Retinal pigment epithelial cell (primary cell): ENCODE measurements around the gene EVX2.

Experiments
- DNase-seq: peaks from one replicate; pipeline ENCODE4 v3.0.0-alpha.2; 2010; ENCODE audit warnings: low read depth
- H3K4me3 ChIP-seq: 2 replicates; pipeline ENCODE4 v1.5.1; 2011; ENCODE audit warnings: mild to moderate bottlenecking, low read length, control low read depth, moderate library complexity
- TF ChIP-seq, protein P1 (sequence below): conservative IDR thresholded peaks from 2 replicates; pipeline ENCODE4 v1.5.1; 2011; ENCODE audit warnings: low read depth, low read length, control low read depth, inconsistent platforms

Gene EVX2

DNA sequence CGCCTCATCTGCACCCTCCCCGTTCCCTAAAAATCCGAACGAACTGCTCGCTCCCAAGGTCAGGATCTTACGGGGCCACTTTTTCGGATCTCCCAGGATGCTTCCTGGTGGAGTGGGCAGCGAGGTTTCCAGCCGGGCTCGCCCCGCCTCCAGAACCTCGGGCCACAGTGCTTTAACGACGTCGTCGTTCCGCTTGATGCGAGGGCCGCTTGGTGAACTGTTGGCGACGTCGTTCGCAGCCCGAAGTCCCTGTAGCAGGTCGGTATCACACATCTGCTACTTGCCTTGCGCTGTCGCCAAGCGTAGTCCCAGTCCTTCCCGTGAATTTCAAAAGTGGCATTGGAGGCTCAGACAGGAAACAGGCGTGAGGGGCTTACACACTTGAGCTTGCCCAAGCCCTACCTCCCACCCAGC is 15.3 kb downstream of the EVX2 start:
- DNase-seq = no peak
- TF ChIP-seq, protein P1, sequence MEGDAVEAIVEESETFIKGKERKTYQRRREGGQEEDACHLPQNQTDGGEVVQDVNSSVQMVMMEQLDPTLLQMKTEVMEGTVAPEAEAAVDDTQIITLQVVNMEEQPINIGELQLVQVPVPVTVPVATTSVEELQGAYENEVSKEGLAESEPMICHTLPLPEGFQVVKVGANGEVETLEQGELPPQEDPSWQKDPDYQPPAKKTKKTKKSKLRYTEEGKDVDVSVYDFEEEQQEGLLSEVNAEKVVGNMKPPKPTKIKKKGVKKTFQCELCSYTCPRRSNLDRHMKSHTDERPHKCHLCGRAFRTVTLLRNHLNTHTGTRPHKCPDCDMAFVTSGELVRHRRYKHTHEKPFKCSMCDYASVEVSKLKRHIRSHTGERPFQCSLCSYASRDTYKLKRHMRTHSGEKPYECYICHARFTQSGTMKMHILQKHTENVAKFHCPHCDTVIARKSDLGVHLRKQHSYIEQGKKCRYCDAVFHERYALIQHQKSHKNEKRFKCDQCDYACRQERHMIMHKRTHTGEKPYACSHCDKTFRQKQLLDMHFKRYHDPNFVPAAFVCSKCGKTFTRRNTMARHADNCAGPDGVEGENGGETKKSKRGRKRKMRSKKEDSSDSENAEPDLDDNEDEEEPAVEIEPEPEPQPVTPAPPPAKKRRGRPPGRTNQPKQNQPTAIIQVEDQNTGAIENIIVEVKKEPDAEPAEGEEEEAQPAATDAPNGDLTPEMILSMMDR = no peak
- H3K4me3 ChIP-seq = no peak overlapping the region

DNA sequence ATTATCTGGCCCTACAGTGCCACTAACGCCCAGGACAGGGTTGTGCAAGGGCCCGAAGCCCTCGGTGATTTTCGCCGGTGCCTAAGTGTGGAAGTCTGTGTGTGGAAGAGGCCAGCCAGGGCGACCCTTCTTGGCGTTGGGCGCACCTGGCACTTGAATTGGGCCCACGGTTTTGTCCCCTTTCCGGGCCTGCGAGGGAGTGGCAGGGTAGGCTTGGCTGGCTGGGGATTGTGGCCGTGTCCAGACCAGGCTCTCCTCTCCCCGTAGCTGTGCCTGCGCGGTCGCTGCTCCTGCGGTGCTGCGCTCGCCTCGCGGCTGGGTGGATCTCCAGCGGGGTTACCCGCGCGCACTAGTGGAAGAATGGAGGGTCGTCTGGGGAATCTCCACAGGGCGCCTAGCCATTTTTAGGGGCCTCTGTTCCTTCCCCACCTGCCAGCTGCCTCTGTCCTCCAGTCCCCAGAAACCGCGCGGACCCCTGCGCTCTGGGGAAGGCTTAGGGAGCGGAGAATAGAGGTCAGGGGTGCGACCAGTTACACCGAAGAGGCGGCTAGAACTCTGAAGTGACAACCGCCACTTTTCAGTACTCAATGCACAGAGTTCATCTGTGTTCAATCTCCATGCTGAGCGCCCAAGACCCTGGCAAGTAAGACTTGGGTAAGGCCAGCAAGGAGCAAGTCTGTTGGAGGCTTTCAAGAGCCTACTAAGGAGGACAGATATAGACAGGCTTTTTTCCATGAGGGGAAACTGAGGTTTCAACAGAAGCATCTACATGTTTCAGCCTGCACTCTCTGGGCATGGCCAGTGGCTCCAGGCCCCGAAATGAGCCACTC is 16.0 kb downstream of the EVX2 start:
- H3K4me3 ChIP-seq = no peak overlapping the region
- no peak for DNase-seq

GRCh38 chr2:176066645-176067588 is 16.8 kb downstream of the EVX2 start:
- DNase-seq = no peak
- H3K4me3 ChIP-seq = no peak overlapping the region
- TF ChIP-seq, protein P1 = no peak

More for the DNA sequence above, 16.0 kb downstream of the EVX2 start:
- TF ChIP-seq, protein P1 = no peak

GRCh38 chr2:176063958-176064357 is 19.8 kb downstream of the EVX2 start:
- DNase-seq = no peak
- TF ChIP-seq, protein P1 = no peak
- no peak overlapping the region for H3K4me3 ChIP-seq

- TF ChIP-seq, protein P1 = no peak
- no peak overlapping the region for H3K4me3 ChIP-seq
- DNase-seq = no peak
Observed at GRCh38 chr2:176056406-176056805, 27.4 kb downstream of the EVX2 start.

DNA sequence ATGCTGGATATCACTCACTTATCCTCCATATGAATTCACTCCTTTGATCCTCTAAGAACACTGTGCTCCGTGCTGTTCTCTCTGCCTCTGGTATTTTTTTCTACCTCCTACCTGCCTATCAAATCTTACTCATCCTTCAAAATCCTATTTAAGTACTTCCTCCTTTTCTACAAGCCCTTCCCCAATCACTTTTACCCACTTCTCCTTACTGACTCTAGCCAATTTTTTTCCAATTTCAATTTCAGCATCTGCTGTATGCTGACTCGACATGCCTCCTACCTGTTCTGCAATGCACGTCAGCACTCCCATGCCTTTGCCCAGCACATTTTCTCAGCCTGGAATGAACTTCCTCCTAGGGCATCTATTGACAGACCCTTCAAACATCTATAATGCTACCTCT is 44.4 kb downstream of the EVX2 start:
- TF ChIP-seq, protein P1 = no peak
- no peak for DNase-seq
- H3K4me3 ChIP-seq = no peak overlapping the region

- TF ChIP-seq, protein P1 = no peak
- H3K4me3 ChIP-seq = no peak overlapping the region
- no peak for DNase-seq
Observed at GRCh38 chr2:176038694-176039093, 45.1 kb downstream of the EVX2 start.
